ENCODE measurements around the gene WNT1.

- TF ChIP-seq CTCF (IDR thresholded peaks at IDR 0.05; ENCODE audit: low read depth, low read length) (no peak), EZH2phosphoT487 (IDR thresholded peaks at IDR 0.05; ENCODE audit: low read depth) (no peak)
Measured at GRCh38 chr12:49030714-49031572, 52.8 kb downstream of the WNT1 start.

Measured in OCI-LY3 (cell line).